ENCODE data around the gene ALAS2. TPM values are rescaled to one million over a fixed set of nuclear protein-coding genes. Genes with fewer than 3 reads are reported as not detected.

Gene ALAS2
- total RNA-seq, 2 donors from 2014 or later = not detected

GRCh38 chrX:55029291-55029690 lies 1.5 kb downstream of the ALAS2 start:
- TF ChIP-seq CTCF (IDR thresholded peaks at IDR 0.05) (no peak), POLR2AphosphoS5 (IDR thresholded peaks at IDR 0.05) (no peak), POLR2A (IDR thresholded peaks at IDR 0.05) (no peak)
- WGBS = 89% methylated on average over 2 of the region's 2 CpGs
- H3K36me3 ChIP-seq = no peaks in the 10 kb centered on the region
- no peak overlapping the region for H3K27ac ChIP-seq
- no peak overlapping the region for H3K4me3 ChIP-seq
- intact Hi-C loops (cut with DNase I) = no loop called here
- DNase-seq (ENCODE audit: low spot score) = no peak
- no peaks in the 10 kb centered on the region for H3K27me3 ChIP-seq (replicated peaks; ENCODE audit: insufficient read depth)
- no peaks in the 10 kb centered on the region for H3K9me3 ChIP-seq
- H3K4me1 ChIP-seq (replicated peaks) = no peaks in the 10 kb centered on the region

GRCh38 chrX:55028611-55029010 lies 2.2 kb downstream of the ALAS2 start:
- Histone ChIP-seq H3K4me1 (replicated peaks) (no peaks in the 10 kb centered on the region), H3K36me3 (no peaks in the 10 kb centered on the region), H3K9me3 (no peaks in the 10 kb centered on the region), H3K4me3 (no peak overlapping the region), H3K27ac (no peak overlapping the region), H3K27me3 (replicated peaks; ENCODE audit: insufficient read depth) (no peaks in the 10 kb centered on the region)
- intact Hi-C loops (cut with DNase I) = no loop called here
- no peak for DNase-seq (ENCODE audit: low spot score)
- TF ChIP-seq CTCF (IDR thresholded peaks at IDR 0.05) (no peak), POLR2A (IDR thresholded peaks at IDR 0.05) (no peak), POLR2AphosphoS5 (IDR thresholded peaks at IDR 0.05) (no peak)

- no peaks in the 10 kb centered on the region for H3K4me1 ChIP-seq (replicated peaks)
- intact Hi-C loops (cut with DNase I) = no loop called here
- DNase-seq (ENCODE audit: low spot score) = no peak
- WGBS = 86% methylated on average over 4 of the region's 4 CpGs
- TF ChIP-seq POLR2A (IDR thresholded peaks at IDR 0.05) (no peak), POLR2AphosphoS5 (IDR thresholded peaks at IDR 0.05) (no peak), CTCF (IDR thresholded peaks at IDR 0.05) (no peak)
- no peak overlapping the region for H3K4me3 ChIP-seq
- H3K9me3 ChIP-seq = no peaks in the 10 kb centered on the region
- H3K27ac ChIP-seq = no peak overlapping the region
- H3K36me3 ChIP-seq = no peaks in the 10 kb centered on the region
- H3K27me3 ChIP-seq (replicated peaks; ENCODE audit: insufficient read depth) = no peaks in the 10 kb centered on the region
Observed at GRCh38 chrX:55028040-55028439, 2.7 kb downstream of the ALAS2 start.

GRCh38 chrX:55026840-55027239 lies 3.9 kb downstream of the ALAS2 start:
- no peak overlapping the region for H3K27ac ChIP-seq
- intact Hi-C loops (cut with DNase I) = no loop called here
- no peaks in the 10 kb centered on the region for H3K9me3 ChIP-seq
- no peaks in the 10 kb centered on the region for H3K36me3 ChIP-seq
- no peak for DNase-seq (ENCODE audit: low spot score)
- WGBS = 66% methylated on average over 2 of the region's 2 CpGs
- H3K27me3 ChIP-seq (replicated peaks; ENCODE audit: insufficient read depth) = no peaks in the 10 kb centered on the region
- TF ChIP-seq CTCF (IDR thresholded peaks at IDR 0.05) (no peak), POLR2AphosphoS5 (IDR thresholded peaks at IDR 0.05) (no peak), POLR2A (IDR thresholded peaks at IDR 0.05) (no peak)
- no peaks in the 10 kb centered on the region for H3K4me1 ChIP-seq (replicated peaks)
- H3K4me3 ChIP-seq = no peak overlapping the region

- no peak for TF ChIP-seq POLR2A (IDR thresholded peaks at IDR 0.05)
- TF ChIP-seq CTCF (IDR thresholded peaks at IDR 0.05) = no peak
- TF ChIP-seq POLR2AphosphoS5 (IDR thresholded peaks at IDR 0.05) = no peak
Observed at GRCh38 chrX:55026143-55026542, 4.6 kb downstream of the ALAS2 start.

More at GRCh38 chrX:55026143-55026542, 4.6 kb downstream of the ALAS2 start:
- H3K9me3 ChIP-seq = no peaks in the 10 kb centered on the region
- H3K27me3 ChIP-seq (replicated peaks; ENCODE audit: insufficient read depth) = no peaks in the 10 kb centered on the region
- H3K27ac ChIP-seq = no peak overlapping the region
- no peak overlapping the region for H3K4me3 ChIP-seq
- no peaks in the 10 kb centered on the region for H3K36me3 ChIP-seq
- intact Hi-C loops (cut with DNase I) = no loop called here
- no peak for DNase-seq (ENCODE audit: low spot score)
- H3K4me1 ChIP-seq (replicated peaks) = no peaks in the 10 kb centered on the region

All from prostate gland (tissue), 2 donors.